K562 (cell line): ENCODE data around the gene SPINK9. TPM values are rescaled to one million over a fixed set of nuclear protein-coding genes. Genes with fewer than 3 reads are reported as not detected.

Source experiments
- BCL6 ChIP-seq: fragments of 250-450 bp; sonication (Bioruptor Pico); IDR thresholded peaks from 2 replicates; pipeline ENCODE4 v1.4.0; 2020
- CBX3 ChIP-seq, 2 experiments: IDR thresholded peaks; 1 replicate in 1 of 2; 2 replicates in 1 of 2; pipeline ENCODE4 v1.6.1; 2012; ENCODE audit warnings: inconsistent platforms in 2 of 2, low read length in 2 of 2, borderline replicate concordance in 1 of 2, control low read depth in 1 of 2
- CXXC5 ChIP-seq: fragments of 250-450 bp; sonication (Bioruptor Pico); IDR thresholded peaks from 2 replicates; pipeline ENCODE4 v1.8.0; 2022; ENCODE audit warnings: inconsistent platforms, mild to moderate bottlenecking, moderate library complexity
- ELF1 ChIP-seq: fragments of 200-800 bp; sonication (Bioruptor generic); IDR thresholded peaks from 2 replicates; pipeline ENCODE4 v1.6.1; 2016; ENCODE audit warnings: missing genetic modification characterization, missing compliant biosample characterization
- GTF3C2 ChIP-seq: IDR thresholded peaks from 3 replicates; pipeline ENCODE4 v1.6.1; 2011; ENCODE audit warnings: borderline replicate concordance, mild to moderate bottlenecking, moderate library complexity; ENCODE audit not compliant: insufficient read length; ENCODE audit errors: extremely low read depth
- HDAC2 ChIP-seq: fragments of 450-650 bp; IDR thresholded peaks from 2 replicates; pipeline ENCODE4 v1.6.1; 2016; ENCODE audit warnings: mild to moderate bottlenecking
- IRF1 ChIP-seq: sonication (generic); formaldehyde crosslinking; IDR thresholded peaks from 2 replicates; pipeline ENCODE4 v1.8.0; 2022; ENCODE audit warnings: missing genetic modification reagents, mild to moderate bottlenecking, borderline replicate concordance
- MEF2D ChIP-seq: conservative IDR thresholded peaks from 2 replicates; pipeline ENCODE4 v1.6.1; 2016; ENCODE audit warnings: low read depth, missing genetic modification characterization, missing compliant biosample characterization
- NFIC ChIP-seq: fragments of 450-650 bp; IDR thresholded peaks from 2 replicates; pipeline ENCODE4 v1.6.1; 2017; ENCODE audit warnings: mild to moderate bottlenecking, inconsistent platforms
- PATZ1 ChIP-seq: fragments of 250-450 bp; sonication (Bioruptor Pico); IDR thresholded peaks from 2 replicates; pipeline ENCODE4 v1.5.0; 2020; ENCODE audit warnings: mild to moderate bottlenecking, borderline replicate concordance
- PPARD ChIP-seq: fragments of 250-450 bp; sonication (Bioruptor Pico); IDR thresholded peaks from 2 replicates; pipeline ENCODE4 v1.8.0; 2022; ENCODE audit warnings: inconsistent platforms, mild to moderate bottlenecking, moderate library complexity
- YBX1 ChIP-seq: fragments of 450-650 bp; IDR thresholded peaks from 2 replicates; pipeline ENCODE4 v1.7.1; 2016; ENCODE audit warnings: mild to moderate bottlenecking
- ZBTB8A ChIP-seq: fragments of 450-650 bp; IDR thresholded peaks from 2 replicates; pipeline ENCODE4 v1.6.1; 2018; ENCODE audit warnings: mild to moderate bottlenecking, moderate library complexity; ENCODE audit not compliant: partially characterized antibody
- ZC3H4 ChIP-seq: sonication (generic); formaldehyde crosslinking; IDR thresholded peaks from 2 replicates; pipeline ENCODE4 v1.9.0; 2021; ENCODE audit warnings: missing genetic modification reagents, borderline replicate concordance
- ZC3H8 ChIP-seq: fragments of 450-650 bp; IDR thresholded peaks from 2 replicates; pipeline ENCODE4 v1.6.1; 2017
- ZFP30 ChIP-seq: fragments of 250-450 bp; sonication (Bioruptor Pico); IDR thresholded peaks from 2 replicates; pipeline ENCODE4 v1.8.0; 2022; ENCODE audit warnings: moderate library complexity, mild to moderate bottlenecking, inconsistent platforms, borderline replicate concordance
- ZNF197 ChIP-seq: fragments of 200-800 bp; sonication (Bioruptor generic); IDR thresholded peaks from 2 replicates; pipeline ENCODE4 v1.6.1; 2016; ENCODE audit warnings: low read depth, missing genetic modification characterization, missing compliant biosample characterization
- ZNF561 ChIP-seq: fragments of 450-650 bp; formaldehyde crosslinking; conservative IDR thresholded peaks from 2 replicates; pipeline ENCODE4 v1.4.0; 2020; ENCODE audit warnings: mild to moderate bottlenecking, moderate library complexity
- ZNF696 ChIP-seq: fragments of 250-450 bp; sonication (Bioruptor Pico); conservative IDR thresholded peaks from 2 replicates; pipeline ENCODE4 v1.4.0; 2020; ENCODE audit warnings: mild to moderate bottlenecking, moderate library complexity
- ZNF740 ChIP-seq, 3 experiments: fragments of 200-800 bp in 1 of 3; sonication (Bioruptor generic) in 1 of 3; sonication (generic) in 1 of 3; formaldehyde crosslinking in 1 of 3; IDR thresholded peaks; 2 replicates each; pipeline versions ENCODE4 v1.6.1 to v1.8.0; 2016 to 2022; ENCODE audit warnings: mild to moderate bottlenecking in 2 of 3, missing compliant biosample characterization in 2 of 3, missing genetic modification characterization in 2 of 3, missing genetic modification reagents in 1 of 3
- polyA plus RNA-seq, 8 experiments: library from polyadenylated mRNA; depleted of rRNA in 4 of 8; stranded (reverse) in 5 of 8; unstranded in 3 of 8; fragments of >200 nt; fragmentation: Nextera tagmentation in 2 of 8; fragmentation: Illumina TruSeq in 1 of 8; extraction: Ambion mirVana in 2 of 8; extraction: Trizol in 1 of 8; gene quantifications; 2 replicates each; pipeline versions ENCODE4 v1.2.1 to v1.2.3, GENCODE V29; 2011 to 2014; ENCODE audit warnings: inconsistent platforms in 1 of 8, missing spikeins in 1 of 8
- total RNA-seq, 7 experiments: library from RNA; depleted of rRNA in 6 of 7; stranded (reverse); fragments of >200 nt in 6 of 7; fragmentation: Illumina TruSeq in 2 of 7; extraction: Trizol in 2 of 7; gene quantifications; 2 replicates each; pipeline versions ENCODE4 v1.2.1 to v1.2.3, GENCODE V29; 2011 to 2021; ENCODE audit warnings: low replicate concordance in 1 of 7

Gene SPINK9
- total and polyA plus RNA-seq, 9 of the 15 experiments (the other 6 are each of a cell fraction or from before 2014, with no cell fraction given), result not detected

- no peak for TF ChIP-seq PATZ1 (CRISPR knock-in tag)
- no peak for TF ChIP-seq ZNF561 (CRISPR knock-in tag)
- no peak for TF ChIP-seq ZBTB8A
- no peak for TF ChIP-seq ZNF740 (CRISPR knock-in tag; IDR thresholded peaks at IDR 0.05)
- no peak for TF ChIP-seq ZNF740 (tag; IDR thresholded peaks at IDR 0.05)
- TF ChIP-seq CBX3 (IDR thresholded peaks at IDR 0.05; ENCODE audit: borderline replicate concordance in 1 of 2, low read length in 2 of 2), result no peak
- no peak for TF ChIP-seq BCL6 (CRISPR knock-in tag)
- TF ChIP-seq IRF1 (CRISPR knock-in tag), result no peak
- no peak for TF ChIP-seq ZC3H4
- no peak for TF ChIP-seq NFIC
- TF ChIP-seq MEF2D, result no peak
- TF ChIP-seq HDAC2, result no peak
- no peak for TF ChIP-seq GTF3C2
- no peak for TF ChIP-seq ZNF696 (CRISPR knock-in tag)
- TF ChIP-seq YBX1, result no peak
- TF ChIP-seq PPARD (CRISPR knock-in tag), result no peak
- no peak for TF ChIP-seq ZC3H8
- TF ChIP-seq CXXC5, result peak; percentile 68
- TF ChIP-seq ZFP30 (CRISPR knock-in tag), result no peak
- TF ChIP-seq ZNF197 (CRISPR knock-in tag), result peak; percentile 78; the same call in 1 of the 2 replicates
- TF ChIP-seq ELF1 (tag), result peak; percentile 98
These were observed 48.4 kb downstream of the SPINK9 start, which contains the start of gene FBXO38 (continued) for GRCh38 chr5:148383564-148384379.
